Measurements from ENCODE around the gene GADD45B.
A peak's percentile ranks its signal among the peaks of the same experiment; 100 is the strongest.

GADD45B gene

GRCh38 chr19:2479556-2480194 is 3.7 kb downstream of the GADD45B start:
- CTCF ChIA-PET, result interaction anchor here (0.7 to 6.7 kb wide), 7 partner anchors 18 to 157 kb away, joined by 3 to 126 read pairs (median 8); no protein-coding TSS in a partner anchor
- no peak for DNase-seq (ENCODE audit: extremely low spot score)
- POLR2A ChIA-PET, result interaction anchor here (0.6 to 4.7 kb wide), 8 partner anchors 15 to 142 kb away, joined by 3 to 45 read pairs (median 4); partner anchors contain the start of gene LMNB2

GRCh38 chr19:2481466-2481865 is 5.5 kb downstream of the GADD45B start:
- CTCF ChIA-PET, result interaction anchor here (6.7 kb wide), 1 partner anchor 129 kb away, joined by 126 read pairs; no protein-coding TSS in a partner anchor
- POLR2A ChIA-PET, result interaction anchor here (1.2 kb wide), 1 partner anchor 80 kb away, joined by 3 read pairs; no protein-coding TSS in a partner anchor

More at GRCh38 chr19:2479556-2480194, 3.7 kb downstream of the GADD45B start:
- peak; percentile 35 for TF ChIP-seq CTCF (IDR thresholded peaks at IDR 0.05; ENCODE audit: control extremely low read depth, extremely low read depth, low read depth, missing control alignments)

GRCh38 chr19:2482354-2483038 is 6.6 kb downstream of the GADD45B start:
- ChIA-PET CTCF (no interaction called here), POLR2A (no interaction called here)
- DNase-seq (ENCODE audit: extremely low spot score), result no peak
- no peak for TF ChIP-seq CTCF (IDR thresholded peaks at IDR 0.05; ENCODE audit: control extremely low read depth, extremely low read depth, low read depth, missing control alignments)

More at GRCh38 chr19:2481466-2481865, 5.5 kb downstream of the GADD45B start:
- TF ChIP-seq CTCF (IDR thresholded peaks at IDR 0.05; ENCODE audit: control extremely low read depth, extremely low read depth, low read depth, missing control alignments), result no peak
- DNase-seq (ENCODE audit: extremely low spot score), result no peak

- ChIA-PET CTCF (no interaction called here), POLR2A (no interaction called here)
- DNase-seq (ENCODE audit: extremely low spot score), result no peak
- no peak for TF ChIP-seq CTCF (IDR thresholded peaks at IDR 0.05; ENCODE audit: control extremely low read depth, extremely low read depth, low read depth, missing control alignments)
Measured at GRCh38 chr19:2483084-2483483, 7.2 kb downstream of the GADD45B start.

GRCh38 chr19:2483484-2484151 is 7.7 kb downstream of the GADD45B start:
- DNase-seq (ENCODE audit: extremely low spot score), result no peak
- ChIA-PET POLR2A (interaction anchor here (1.3 kb wide), 1 partner anchor 8 kb away, joined by 18 read pairs; the partner anchor contains the start of gene GADD45B), CTCF (interaction anchor here (0.7 to 1.6 kb wide), 3 partner anchors 125 to 153 kb away, joined by 3 to 8 read pairs (median 3); no protein-coding TSS in a partner anchor)
- no peak for TF ChIP-seq CTCF (IDR thresholded peaks at IDR 0.05; ENCODE audit: control extremely low read depth, extremely low read depth, low read depth, missing control alignments)
